HG03342 (cell line): Measurements from ENCODE around the gene OR8K1.

Source experiments
- ATAC-seq: cut with Tn5 transposase; IDR thresholded peaks from one replicate; pipeline ENCODE4 v1.9.1; 2021; ENCODE audit warnings: mild to moderate bottlenecking, moderate library complexity; ENCODE audit not compliant: unreplicated experiment

The OR8K1 gene

DNA sequence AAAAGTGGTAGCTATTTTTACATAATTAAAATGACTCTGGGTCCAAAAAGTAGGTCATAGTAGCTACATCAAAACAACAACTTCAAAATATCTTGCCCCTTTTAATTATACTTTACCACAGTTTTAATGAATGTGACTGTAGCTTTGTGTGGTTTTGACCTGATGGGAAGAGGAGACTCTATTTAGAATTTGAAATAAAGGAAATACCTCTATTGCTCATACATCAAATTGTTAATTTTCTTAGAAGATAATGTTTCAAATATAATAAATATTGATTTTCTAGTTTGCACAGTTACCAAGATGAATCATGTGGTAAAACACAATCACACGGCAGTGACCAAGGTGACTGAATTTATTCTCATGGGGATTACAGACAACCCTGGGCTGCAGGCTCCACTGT lies at the start of gene OR8K1:
OR8K1 (plus strand) TSS at position 301 of the 400 bp plus-strand sequence; CDS start at position 301, 0 bp downstream.
- ATAC-seq = no peak

GRCh38 chr11:56296898-56297297 lies 48.9 kb upstream of the OR8K1 start:
- no peak for ATAC-seq

- ATAC-seq = no peak
These were observed 38.0 kb upstream of the OR8K1 start for GRCh38 chr11:56307836-56308235.

DNA sequence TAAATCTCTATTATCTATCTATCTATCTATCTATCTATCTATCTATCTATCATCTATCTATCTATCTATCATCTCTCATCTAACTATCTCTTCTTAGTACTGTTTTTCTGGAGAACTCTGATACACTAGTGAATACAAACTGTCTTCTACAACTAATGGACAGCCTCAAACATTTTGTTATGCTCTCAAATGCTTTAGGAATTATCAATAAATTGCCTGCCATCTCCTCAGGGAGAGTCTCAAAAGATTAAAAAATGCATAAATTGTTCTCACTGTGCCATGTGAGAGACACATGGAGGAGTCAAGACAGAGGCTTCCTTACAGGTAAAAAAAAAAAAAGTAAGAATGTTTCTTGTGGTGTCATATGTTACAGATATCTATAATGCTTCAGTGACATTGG lies 31.0 kb upstream of the OR8K1 start, which contains the start of gene OR8K3:
OR8K3 (plus strand) TSS at position 301 of the 400 bp plus-strand sequence. CDS start 3,163 bp downstream, outside the sequence.
- ATAC-seq = no peak

DNA sequence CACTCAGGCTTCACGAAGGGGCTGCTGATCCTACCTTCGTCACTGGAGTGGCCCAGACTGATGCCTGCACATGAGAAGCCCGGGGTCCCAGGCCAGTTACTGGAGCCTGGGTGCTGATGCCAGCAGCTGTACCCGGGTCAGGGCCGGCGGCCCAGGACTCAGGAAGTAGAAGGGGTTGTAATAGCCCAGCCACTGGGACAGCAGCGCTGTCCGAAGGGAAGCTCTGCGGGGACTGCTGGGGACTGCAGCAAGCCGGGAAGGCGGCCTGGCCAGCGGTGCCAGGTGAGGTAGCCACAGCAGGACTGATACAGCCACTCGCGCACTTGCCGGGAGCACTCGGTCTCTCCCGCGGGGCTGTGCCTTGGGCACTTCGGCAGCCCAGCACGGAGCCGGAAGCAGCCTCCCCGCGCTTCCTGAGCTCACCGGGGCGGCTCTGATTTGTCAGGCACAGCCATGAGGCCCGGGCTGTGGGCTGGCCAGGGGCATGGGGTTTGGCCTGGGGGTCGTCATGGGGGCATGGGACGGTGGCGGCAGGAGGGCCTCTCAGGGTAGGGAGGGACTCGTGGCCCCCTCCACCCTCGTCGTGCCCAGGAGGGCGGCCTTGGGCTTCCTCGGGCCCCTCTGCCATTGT lies 13.9 kb upstream of the OR8K1 start:
- no peak for ATAC-seq

DNA sequence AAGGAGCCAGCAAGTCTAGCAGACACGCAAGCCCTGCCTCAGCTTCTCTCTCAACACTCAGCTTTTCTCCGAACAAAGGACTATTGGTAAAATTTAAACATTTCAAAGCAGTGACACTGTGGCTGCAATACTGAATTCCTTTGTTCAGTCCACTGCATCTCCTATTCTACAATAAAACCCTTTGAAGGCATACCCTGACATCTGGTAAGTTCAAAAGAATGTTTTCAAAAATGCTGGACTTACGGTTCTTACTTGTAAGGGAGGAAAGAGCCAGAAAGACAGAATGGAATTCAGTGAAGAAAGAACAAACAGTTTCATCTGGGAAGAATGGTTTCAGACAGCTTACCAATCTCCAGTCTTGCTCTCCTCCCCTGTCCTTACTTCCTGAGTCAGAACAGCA lies 12.7 kb upstream of the OR8K1 start:
- no peak for ATAC-seq

GRCh38 chr11:56340289-56340688 lies 5.5 kb upstream of the OR8K1 start:
- no peak for ATAC-seq

DNA sequence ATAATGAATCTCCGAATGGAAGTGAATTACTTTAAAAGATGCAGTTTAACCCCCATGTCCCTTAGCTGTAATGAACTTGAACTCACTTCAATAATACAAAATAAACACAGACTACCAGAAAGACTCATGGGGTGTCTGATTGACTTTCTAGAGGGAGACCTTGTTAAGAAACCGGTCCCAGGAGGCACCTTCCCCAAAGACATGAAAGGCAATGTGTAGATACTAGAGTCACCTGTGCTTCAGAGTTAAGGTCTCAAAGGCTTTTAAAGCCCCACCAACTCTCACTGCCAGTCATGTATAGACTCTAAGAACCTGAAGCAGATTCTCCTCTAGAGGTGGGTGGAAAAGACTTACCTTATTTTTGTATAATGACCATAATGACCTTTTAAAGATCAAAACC lies 8.2 kb downstream of the OR8K1 start, which contains the start of gene OR8J1:
OR8J1 (plus strand) TSS at position 301 of the 400 bp plus-strand sequence. CDS start 5,956 bp downstream, outside the sequence.
- no peak for ATAC-seq

DNA sequence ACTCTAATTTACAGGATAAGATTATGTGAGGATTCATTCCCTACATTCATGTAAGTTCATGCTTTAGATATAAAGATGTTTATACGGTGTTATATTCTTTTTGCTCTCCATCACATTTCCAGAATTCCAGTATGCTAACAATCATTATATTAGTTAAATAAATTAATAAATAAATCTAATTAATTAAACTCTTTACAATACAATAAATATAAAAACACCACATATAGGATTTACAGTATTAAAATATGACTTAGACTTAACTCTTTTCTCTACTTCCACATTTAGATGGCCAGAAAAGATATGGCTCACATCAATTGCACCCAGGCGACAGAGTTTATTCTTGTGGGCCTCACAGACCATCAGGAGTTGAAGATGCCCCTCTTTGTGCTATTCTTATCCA lies 29.5 kb downstream of the OR8K1 start, which contains the start of gene OR8U1:
OR8U1 (plus strand) TSS at position 301 of the 400 bp plus-strand sequence; CDS start at position 301, 0 bp downstream.
- no peak for ATAC-seq

DNA sequence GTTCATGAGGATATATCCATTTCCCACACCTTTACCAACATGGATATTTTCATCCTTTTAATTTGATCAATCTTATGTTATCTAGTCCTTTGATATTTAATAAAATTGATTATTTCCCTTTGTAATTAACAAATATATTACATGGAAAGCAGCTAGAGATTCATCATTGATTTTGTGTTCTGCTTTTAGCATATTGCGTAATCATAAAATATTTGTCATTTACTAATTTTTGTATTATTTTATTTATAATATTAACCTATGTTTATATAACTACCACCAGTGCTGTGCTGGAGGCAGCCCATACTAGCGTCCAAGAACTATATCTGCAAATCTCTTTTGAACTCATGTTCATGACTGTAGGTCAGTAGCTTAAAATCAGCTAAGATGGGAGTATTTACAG lies 34.3 kb downstream of the OR8K1 start:
- ATAC-seq = no peak

DNA sequence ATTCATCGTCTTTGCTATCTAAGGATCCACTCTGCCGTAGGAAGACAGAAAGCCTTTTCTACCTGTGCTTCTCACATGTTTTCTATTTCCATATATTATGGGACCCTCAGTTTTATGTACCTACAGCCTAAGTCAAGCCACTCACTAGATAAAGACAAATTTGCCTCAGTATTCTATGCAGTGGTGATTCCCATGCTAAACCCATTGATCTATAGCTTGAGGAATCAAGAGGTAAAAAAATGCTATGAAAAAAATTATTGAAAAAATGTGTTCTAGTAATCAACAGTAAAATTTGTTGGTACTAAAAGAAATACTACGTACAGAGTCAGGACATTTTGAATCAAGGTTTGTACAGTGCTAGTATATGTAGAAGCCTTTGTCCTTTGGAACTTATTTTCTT lies 48.5 kb downstream of the OR8K1 start:
- no peak for ATAC-seq

- no peak for ATAC-seq
These were observed 50.2 kb downstream of the OR8K1 start for GRCh38 chr11:56396047-56396446.
